Measurements from ENCODE around the gene GNG14.
A peak's percentile ranks its signal among the peaks of the same experiment; 100 is the strongest.
"Not testable (repeated sequence)": the region's sequence is repeated elsewhere in the genome, so short reads cannot be mapped to it uniquely, and the experiment has no call there.

Gene GNG14

GRCh38 chr19:12687496-12688196 lies at the start of gene GNG14:
Gene GNG14, plus strand, starts transcription at chr19:12687998. Its CDS starts 51 bp downstream, at chr19:12688049.
- no peak for TF ChIP-seq POLR2A (IDR thresholded peaks at IDR 0.05; ENCODE audit: low read depth, low read length)
- FAIRE-seq (no peak), DNase-seq (ENCODE audit: insufficient read length, low spot score) (no peak)

GRCh38 chr19:12638611-12639182 lies 49.1 kb upstream of the GNG14 start:
- DNase-seq (ENCODE audit: insufficient read length, low spot score) = no peak
- no peak for FAIRE-seq
- TF ChIP-seq POLR2A (IDR thresholded peaks at IDR 0.05; ENCODE audit: low read depth, low read length) = no peak

- DNase-seq (ENCODE audit: insufficient read length, low spot score) (peak; percentile 81), FAIRE-seq (no peak)
- no peak for TF ChIP-seq POLR2A (IDR thresholded peaks at IDR 0.05; ENCODE audit: low read depth, low read length)
Measured at GRCh38 chr19:12639901-12640613, 47.7 kb upstream of the GNG14 start.

- TF ChIP-seq POLR2A (IDR thresholded peaks at IDR 0.05; ENCODE audit: low read depth, low read length) = no peak
- FAIRE-seq (no peak), DNase-seq (ENCODE audit: insufficient read length, low spot score) (no peak)
Measured at GRCh38 chr19:12641456-12641855, 46.3 kb upstream of the GNG14 start.

- DNase-seq (ENCODE audit: insufficient read length, low spot score) (no peak), FAIRE-seq (no peak)
- no peak for TF ChIP-seq POLR2A (IDR thresholded peaks at IDR 0.05; ENCODE audit: low read depth, low read length)
Measured at GRCh38 chr19:12642506-12642905, 45.3 kb upstream of the GNG14 start.

- not testable (repeated sequence) for FAIRE-seq; DNase-seq (ENCODE audit: insufficient read length, low spot score)
Measured at GRCh38 chr19:12643716-12644115, 44.1 kb upstream of the GNG14 start.

GRCh38 chr19:12646551-12646950 lies 41.2 kb upstream of the GNG14 start:
- DNase-seq (ENCODE audit: insufficient read length, low spot score) = no peak
- TF ChIP-seq POLR2A (IDR thresholded peaks at IDR 0.05; ENCODE audit: low read depth, low read length) = no peak
- no peak for FAIRE-seq

- FAIRE-seq (no peak), DNase-seq (ENCODE audit: insufficient read length, low spot score) (no peak)
- no peak for TF ChIP-seq POLR2A (IDR thresholded peaks at IDR 0.05; ENCODE audit: low read depth, low read length)
Measured at GRCh38 chr19:12647047-12647446, 40.8 kb upstream of the GNG14 start.

GRCh38 chr19:12647490-12648071 lies 40.2 kb upstream of the GNG14 start:
- FAIRE-seq = no peak
- DNase-seq (ENCODE audit: insufficient read length, low spot score) = no peak

GRCh38 chr19:12648088-12648487 lies 39.7 kb upstream of the GNG14 start:
- DNase-seq (ENCODE audit: insufficient read length, low spot score) = no peak
- no peak for FAIRE-seq
- no peak for TF ChIP-seq POLR2A (IDR thresholded peaks at IDR 0.05; ENCODE audit: low read depth, low read length)

More at GRCh38 chr19:12647490-12648071, 40.2 kb upstream of the GNG14 start:
- no peak for TF ChIP-seq POLR2A (IDR thresholded peaks at IDR 0.05; ENCODE audit: low read depth, low read length)

GRCh38 chr19:12649941-12650340 lies 37.9 kb upstream of the GNG14 start:
- no peak for TF ChIP-seq POLR2A (IDR thresholded peaks at IDR 0.05; ENCODE audit: low read depth, low read length)
- FAIRE-seq (no peak), DNase-seq (ENCODE audit: insufficient read length, low spot score) (no peak)

GRCh38 chr19:12652219-12652618 lies 35.6 kb upstream of the GNG14 start:
- DNase-seq (ENCODE audit: insufficient read length, low spot score) (no peak), FAIRE-seq (no peak)
- no peak for TF ChIP-seq POLR2A (IDR thresholded peaks at IDR 0.05; ENCODE audit: low read depth, low read length)

- DNase-seq (ENCODE audit: insufficient read length, low spot score) (no peak), FAIRE-seq (no peak)
- no peak for TF ChIP-seq POLR2A (IDR thresholded peaks at IDR 0.05; ENCODE audit: low read depth, low read length)
Measured at GRCh38 chr19:12655546-12655945, 32.3 kb upstream of the GNG14 start.

- no peak for TF ChIP-seq POLR2A (IDR thresholded peaks at IDR 0.05; ENCODE audit: low read depth, low read length)
- FAIRE-seq (no peak), DNase-seq (ENCODE audit: insufficient read length, low spot score) (no peak)
Measured at GRCh38 chr19:12656899-12657571, 30.8 kb upstream of the GNG14 start.
